HG03520 (cell line): ENCODE data around the gene TOX4.
"Not testable (repeated sequence)": the region's sequence is repeated elsewhere in the genome, so short reads cannot be mapped to it uniquely, and the experiment has no call there.

Experiments used
- ATAC-seq: cut with Tn5 transposase; IDR thresholded peaks from one replicate; pipeline ENCODE4 v1.9.1; 2021; ENCODE audit warnings: mild to moderate bottlenecking, moderate library complexity; ENCODE audit not compliant: unreplicated experiment

The TOX4 gene

GRCh38 chr14:21476925-21477681, at the start of gene TOX4, which contains the start of gene RAB2B:
TOX4 (plus strand) TSS chr14:21477195; CDS start chr14:21477279, 84 bp downstream.
RAB2B (minus strand) TSS chr14:21476959; CDS start chr14:21476872, 87 bp downstream.
- peak; percentile 99 for ATAC-seq

DNA sequence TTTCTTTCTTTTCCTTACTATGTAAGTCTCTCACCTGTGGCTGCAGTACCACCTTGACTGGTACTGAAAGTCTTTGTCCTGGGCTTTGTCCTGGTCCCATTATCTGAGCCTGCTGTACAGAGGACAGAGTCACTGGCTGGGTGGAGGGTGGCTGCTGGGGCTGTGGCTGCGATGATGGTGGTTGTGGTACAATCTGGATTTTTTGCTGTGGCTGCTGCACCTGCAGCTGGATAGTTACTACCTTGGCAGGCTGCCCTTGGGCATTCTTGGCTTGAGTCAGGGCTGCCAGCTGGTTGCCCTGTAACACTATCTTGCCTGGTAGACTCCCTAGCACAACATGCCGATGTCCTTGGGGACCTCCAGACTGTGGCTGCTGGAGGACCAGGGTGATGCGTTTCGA, 48.1 kb upstream of the TOX4 start:
- ATAC-seq = no peak

DNA sequence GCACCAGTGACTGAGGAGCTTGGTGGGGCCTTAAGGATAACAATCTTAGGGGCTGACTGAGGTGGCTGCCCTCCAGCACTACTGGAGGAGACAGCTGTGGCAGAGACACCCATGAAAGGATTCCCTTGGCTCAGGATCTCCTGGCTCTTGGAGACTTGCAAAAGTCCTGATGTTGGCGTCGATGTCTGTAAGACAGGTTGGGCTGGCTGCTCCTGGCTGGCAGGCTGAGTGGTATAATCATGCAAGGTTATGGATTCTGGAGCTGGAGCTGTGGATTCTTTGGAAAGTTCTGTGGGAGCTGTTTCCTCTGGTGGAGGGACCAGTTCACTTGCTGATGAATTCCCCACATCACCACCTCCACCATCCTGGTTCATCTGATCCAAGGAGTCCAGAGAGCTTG, 45.9 kb upstream of the TOX4 start:
- no peak for ATAC-seq

- no peak for ATAC-seq
These were observed 40.4 kb upstream of the TOX4 start for GRCh38 chr14:21436567-21437062.

DNA sequence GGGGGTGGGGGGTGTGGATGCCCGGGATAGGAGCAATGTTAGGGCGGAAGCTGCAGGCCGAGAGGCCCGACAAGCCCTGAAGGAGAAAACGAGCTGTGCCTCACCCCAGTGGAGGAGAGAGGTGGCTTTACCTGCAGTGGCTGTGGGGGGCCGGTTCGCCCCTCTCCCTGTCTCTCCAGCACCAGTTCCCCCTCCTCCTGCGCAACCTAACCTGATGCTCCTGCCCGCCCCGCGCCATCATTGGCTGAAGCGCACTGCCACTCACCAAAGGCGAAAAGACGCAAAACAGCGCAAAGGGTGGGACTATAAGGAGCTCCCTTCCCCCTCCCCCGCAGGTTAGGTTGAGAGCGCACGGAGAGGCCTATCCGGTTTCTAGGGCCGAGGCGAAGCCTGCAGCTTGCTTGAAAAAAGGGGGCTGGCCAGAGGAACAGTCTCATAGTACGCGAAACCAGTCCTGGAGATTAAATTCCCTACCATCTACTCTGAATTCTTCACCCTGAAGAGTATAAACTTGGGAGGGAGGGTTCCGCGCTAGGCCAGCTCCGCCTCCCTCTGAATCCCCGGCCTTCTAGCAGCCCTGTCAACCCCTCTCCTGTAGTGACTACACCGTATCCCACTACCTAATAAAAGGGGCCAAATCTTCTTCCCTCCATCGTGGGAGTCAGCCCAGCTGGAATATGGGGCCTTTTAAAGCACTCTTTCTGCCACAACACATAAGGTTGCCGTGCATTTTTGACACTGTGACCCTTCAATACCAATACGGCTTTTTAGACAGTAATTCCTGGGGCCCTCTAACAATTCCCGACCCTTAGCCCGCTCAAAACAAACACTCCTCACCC, 39.7 kb upstream of the TOX4 start:
- peak; percentile 98 for ATAC-seq

DNA sequence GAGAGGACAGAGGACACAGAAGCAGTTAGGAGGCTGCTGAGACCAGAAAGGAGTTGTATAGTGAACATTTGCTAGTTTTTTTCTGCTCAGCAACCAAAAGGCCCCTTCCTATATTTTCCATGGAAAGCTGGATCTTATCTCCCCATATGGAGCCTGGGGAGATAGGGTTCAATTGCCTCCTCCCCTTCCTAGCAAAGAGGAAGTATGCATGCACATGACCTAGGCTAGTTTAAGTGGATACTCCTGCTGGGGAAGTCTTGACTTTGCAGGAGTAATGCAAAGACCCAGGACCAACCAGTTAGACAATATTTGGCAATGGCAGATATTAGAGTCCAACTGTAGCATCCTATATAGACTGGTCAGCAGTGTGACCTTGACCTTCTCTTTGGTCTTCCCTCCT, 36.1 kb upstream of the TOX4 start:
- ATAC-seq = no peak

DNA sequence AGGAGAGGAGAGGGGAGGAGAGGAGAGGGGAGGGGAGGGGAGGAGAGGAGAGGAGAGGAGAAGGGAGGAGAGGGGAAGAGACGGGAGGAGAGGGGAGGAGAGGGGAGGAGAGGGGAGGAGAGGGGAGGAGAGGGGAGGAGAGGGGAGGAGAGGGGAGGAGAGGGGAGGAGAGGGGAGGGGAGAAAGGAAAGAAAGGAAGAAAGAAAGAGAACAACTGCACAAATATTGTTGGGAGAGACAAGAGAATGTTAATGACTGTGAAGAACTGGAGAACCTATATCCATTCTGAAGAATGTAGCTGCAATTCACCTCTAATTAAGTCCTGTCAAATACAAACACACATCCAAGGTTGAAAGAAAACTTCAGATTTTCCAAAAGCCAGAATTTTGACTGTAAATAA, 34.3 kb upstream of the TOX4 start:
- ATAC-seq = not testable (repeated sequence)

- ATAC-seq = no peak
These were observed 27.1 kb upstream of the TOX4 start for GRCh38 chr14:21449899-21450216.

- no peak for ATAC-seq
These were observed 22.0 kb upstream of the TOX4 start for GRCh38 chr14:21454843-21455544.

DNA sequence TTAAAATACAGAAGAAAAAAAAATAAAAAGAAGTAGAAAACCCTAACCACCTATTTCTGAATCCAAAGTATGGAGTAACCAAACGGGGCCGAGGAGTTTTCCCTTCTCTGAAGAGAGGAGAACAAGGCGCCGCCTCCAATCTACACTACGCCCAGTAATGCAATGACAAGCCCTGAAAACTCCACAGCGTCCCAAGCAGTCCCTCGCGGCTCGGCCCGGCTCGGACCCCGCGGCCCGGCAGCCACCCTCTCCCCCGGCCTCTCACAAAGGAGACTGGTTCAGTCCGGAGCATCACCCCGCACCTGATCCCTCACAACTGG, 21.4 kb upstream of the TOX4 start:
- peak; percentile 19 for ATAC-seq

GRCh38 chr14:21455912-21456667, 20.9 kb upstream of the TOX4 start, which contains the start of gene CHD8:
CHD8 (minus strand) TSS chr14:21456123; CDS start chr14:21431643, 24,480 bp downstream.
- ATAC-seq = peak; percentile 95

DNA sequence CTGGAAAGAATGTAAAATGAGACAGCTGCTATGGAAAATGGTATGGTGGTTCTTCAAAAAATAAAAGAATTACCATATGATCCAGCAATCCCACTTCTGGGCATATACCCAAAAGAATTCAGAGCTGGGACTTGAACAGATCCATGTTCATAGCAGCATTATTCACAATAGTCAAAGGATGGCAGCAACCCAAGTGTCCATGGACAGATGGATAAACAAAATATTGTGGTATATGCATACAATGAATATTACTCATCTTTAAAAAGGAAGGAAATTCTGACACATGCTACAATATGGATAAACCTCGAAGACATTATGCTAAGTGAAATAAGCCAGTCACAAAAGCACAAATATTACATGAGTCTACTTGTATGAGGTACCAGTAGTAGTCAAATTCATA, 9.4 kb upstream of the TOX4 start:
- ATAC-seq = no peak

DNA sequence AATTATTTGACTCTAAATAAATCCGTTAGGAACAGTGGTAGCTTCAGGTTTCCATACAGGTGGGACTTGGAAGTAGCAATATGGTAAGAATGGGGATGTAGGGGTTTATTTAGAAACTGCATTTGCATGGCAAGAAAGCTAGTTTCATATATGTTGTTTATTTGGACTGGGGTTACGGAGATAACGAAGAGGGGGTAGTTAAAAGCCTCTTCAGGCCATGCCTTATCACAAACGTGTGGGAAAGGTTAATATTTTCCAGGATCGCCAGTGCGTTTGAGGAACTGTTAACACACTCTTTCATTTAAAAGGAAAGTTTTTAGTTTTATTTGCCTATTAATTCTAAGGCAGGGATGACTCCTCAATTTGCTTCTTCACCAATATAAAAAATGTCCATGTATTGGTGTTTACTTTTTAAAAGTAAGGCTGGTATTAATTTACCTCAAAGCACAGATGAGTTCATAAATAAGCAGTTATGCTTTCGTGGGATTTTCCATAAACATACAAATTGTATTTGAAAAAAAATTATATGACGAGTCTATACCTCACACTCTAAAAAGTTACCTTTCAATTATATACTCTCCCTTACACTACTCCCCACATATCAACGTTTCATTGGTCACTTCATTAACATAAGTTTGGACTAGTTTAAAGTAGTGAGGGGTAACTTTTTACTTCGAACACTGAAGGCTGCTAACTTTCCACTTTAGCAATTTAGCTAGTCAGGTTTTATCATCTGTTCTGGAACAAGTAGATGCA, 1.1 kb upstream of the TOX4 start:
- ATAC-seq = no peak

DNA sequence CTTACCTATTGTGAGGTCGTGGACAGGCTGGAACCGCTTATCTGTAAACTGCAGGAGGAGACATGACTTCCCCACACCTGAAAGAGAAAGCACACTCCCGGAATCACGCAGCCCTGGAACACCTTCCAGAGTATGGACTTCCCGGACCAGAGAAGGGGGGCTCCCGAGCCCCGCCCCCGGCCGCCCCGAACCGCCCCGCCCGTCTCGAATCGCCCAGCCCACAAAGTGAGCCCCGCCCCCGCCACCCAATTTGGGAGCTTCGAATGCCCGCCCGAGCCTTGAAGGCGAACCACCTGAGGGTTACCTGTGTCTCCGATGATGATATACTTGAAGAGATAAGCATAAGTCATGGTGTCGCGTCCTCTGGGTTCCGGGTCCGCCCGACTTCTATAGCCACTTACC, 471 bp upstream of the TOX4 start:
- no peak for ATAC-seq

DNA sequence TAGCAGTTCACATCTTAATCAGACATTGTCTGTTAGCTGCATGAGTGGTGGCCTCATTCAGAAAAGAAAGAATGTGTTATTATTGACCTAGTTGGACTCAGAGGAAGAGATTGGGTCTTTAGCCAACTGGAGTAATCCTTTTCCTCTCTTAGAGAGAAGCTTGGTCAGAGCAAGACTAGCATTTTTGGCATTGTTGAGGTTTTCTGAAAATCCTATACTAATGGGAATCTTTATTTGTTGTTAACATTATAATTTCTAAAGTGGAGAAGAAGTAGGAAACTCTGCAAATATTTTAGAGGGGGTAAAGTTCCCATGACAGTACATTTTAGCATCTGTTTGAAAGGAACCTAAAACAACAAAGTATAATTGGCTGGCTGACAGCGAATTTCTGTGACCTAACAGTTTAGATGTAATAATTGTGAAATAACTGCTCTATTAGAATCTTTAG, 9.7 kb downstream of the TOX4 start:
- no peak for ATAC-seq

- ATAC-seq = no peak
These were observed 18.1 kb downstream of the TOX4 start for GRCh38 chr14:21494902-21495762.

- no peak for ATAC-seq
These were observed 19.5 kb downstream of the TOX4 start for GRCh38 chr14:21496453-21496852.

DNA sequence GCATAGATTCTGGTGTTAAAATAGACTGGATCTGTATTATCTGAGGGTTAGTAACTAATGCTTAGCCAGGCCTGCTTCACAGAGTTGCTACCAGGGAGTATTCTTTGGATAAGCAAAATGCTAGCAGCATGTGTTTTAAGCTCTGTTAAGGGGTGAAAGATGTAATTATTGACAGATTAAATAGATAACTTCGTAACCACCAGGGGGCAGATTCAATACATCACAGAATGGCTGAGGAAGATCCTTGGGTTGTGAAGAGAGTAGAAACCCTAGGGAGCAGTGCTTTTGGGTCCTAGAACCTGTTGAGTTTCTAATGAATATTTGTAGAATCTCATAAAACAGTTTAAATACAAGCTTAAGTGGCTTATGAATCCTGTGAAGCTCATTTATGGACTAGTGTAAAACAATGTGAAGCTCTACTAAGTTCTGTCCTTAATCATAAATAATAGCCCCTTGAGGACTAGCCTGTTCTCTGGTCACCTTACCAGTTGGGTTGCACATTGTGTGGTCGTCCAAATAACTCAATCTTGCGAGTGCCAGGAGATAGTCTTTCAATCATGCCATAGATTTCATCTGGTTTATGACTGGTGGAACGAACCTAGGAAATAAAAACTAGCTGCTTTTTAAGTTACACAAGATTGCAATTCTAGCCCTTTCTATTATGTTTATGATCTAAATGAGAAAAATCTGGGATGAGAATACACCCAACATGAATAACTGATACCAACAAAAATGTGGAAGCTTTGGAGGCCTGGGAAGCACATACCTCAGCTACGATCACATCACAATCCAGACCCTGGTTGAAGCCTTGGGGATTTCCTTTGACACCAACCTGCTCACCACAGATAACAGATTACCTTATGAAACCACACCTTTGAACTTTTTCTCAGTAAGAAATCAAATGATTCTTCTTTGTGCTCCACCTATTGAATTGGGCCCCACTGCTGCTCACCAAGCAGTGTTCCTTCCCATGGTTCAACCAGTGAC, 21.8 kb downstream of the TOX4 start:
- no peak for ATAC-seq
